H1 (cell line): Measurements from ENCODE around the gene MEX3B. TPM values are rescaled to one million over a fixed set of nuclear protein-coding genes. Genes with fewer than 3 reads are reported as not detected.

ENCODE experiments used
- CTCF ChIA-PET: fragments of 300-600 bp; sonication (Branson Sonifier 250); formaldehyde crosslinking; loops from one replicate; lab custom pipeline; 2021; ENCODE audit not compliant: partially characterized antibody; lab: Charles Lee
- POLR2A ChIA-PET: fragments of 300-600 bp; sonication (Branson Sonifier 250); formaldehyde crosslinking; loops from one replicate; lab custom pipeline; 2021; ENCODE audit warnings: inconsistent platforms; ENCODE audit not compliant: partially characterized antibody; lab: Charles Lee
- DNase-seq, 2 experiments: peaks; one replicate each; pipeline versions ENCODE4 v3.0.0 to v3.0.0-alpha.2; 2010 to 2022; ENCODE audit warnings: low spot score in 2 of 2, low read depth in 1 of 2, mixed read lengths in 1 of 2
- FAIRE-seq: peaks from 2 replicates; lab custom pipeline; 2011; peaks lifted over from hg19 to GRCh38; lab: Jason Lieb, UNC
- H2AFZ ChIP-seq: 2 replicates; pipeline ENCODE4 v1.8.1; 2012; ENCODE audit warnings: low read length, inconsistent platforms
- H2AK5ac ChIP-seq: 2 replicates; pipeline ENCODE4 v1.6.1; 2013; ENCODE audit warnings: low read depth, low read length
- H2BK120ac ChIP-seq: replicated peaks from 2 replicates; pipeline ENCODE3; 2013; ENCODE audit warnings: low read depth, low read length, inconsistent platforms
- H2BK12ac ChIP-seq: 2 replicates; pipeline ENCODE4 v1.6.1; 2013; ENCODE audit warnings: low read depth, low read length
- H2BK15ac ChIP-seq: 2 replicates; pipeline ENCODE4 v1.6.1; 2013; ENCODE audit warnings: low read length
- H2BK20ac ChIP-seq: 2 replicates; pipeline ENCODE4 v1.6.1; 2013; ENCODE audit warnings: low read length
- H2BK5ac ChIP-seq: 2 replicates; pipeline ENCODE4 v1.6.1; 2013; ENCODE audit warnings: low read depth, low read length
- H3K14ac ChIP-seq: 2 replicates; pipeline ENCODE4 v1.6.1; 2013; ENCODE audit warnings: inconsistent platforms; ENCODE audit not compliant: insufficient read length
- H3K18ac ChIP-seq: 2 replicates; pipeline ENCODE4 v1.6.1; 2013; ENCODE audit warnings: low read length; ENCODE audit errors: extremely low read depth
- H3K23ac ChIP-seq: 2 replicates; pipeline ENCODE4 v1.6.1; 2013; ENCODE audit warnings: inconsistent platforms; ENCODE audit not compliant: insufficient read length
- H3K23me2 ChIP-seq: 2 replicates; pipeline ENCODE4 v1.6.1; 2013; ENCODE audit warnings: low read depth, low read length
- H3K27ac ChIP-seq: 2 replicates; pipeline ENCODE4 v1.6.1; 2011; ENCODE audit warnings: low read depth, low read length, inconsistent platforms
- H3K27me3 ChIP-seq, 4 experiments: replicated peaks in 1 of 4; 1 replicate in 1 of 4; 2 replicates in 3 of 4; pipeline versions ENCODE4 v1.6.1 to v1.8.1; 2011 to 2013; ENCODE audit warnings: low read length in 3 of 4, mild to moderate bottlenecking in 3 of 4, inconsistent platforms in 2 of 4, mixed read lengths in 2 of 4, moderate library complexity in 1 of 4; ENCODE audit not compliant: control insufficient read depth in 3 of 4, insufficient read depth in 3 of 4; ENCODE audit errors: extremely low read depth in 1 of 4
- H3K36me3 ChIP-seq, 4 experiments: 2 replicates each; pipeline versions ENCODE4 v1.6.1 to v1.8.1; 2011 to 2013; ENCODE audit warnings: mild to moderate bottlenecking in 4 of 4, low read length in 3 of 4, moderate library complexity in 2 of 4, control low read depth in 1 of 4, inconsistent platforms in 1 of 4; ENCODE audit not compliant: insufficient read depth in 4 of 4, control insufficient read depth in 2 of 4
- H3K4ac ChIP-seq: replicated peaks from 2 replicates; pipeline ENCODE3; 2013; ENCODE audit warnings: low read length, low read depth, mixed read lengths, inconsistent platforms; ENCODE audit not compliant: insufficient read length
- H3K4me1 ChIP-seq, 4 experiments: replicated peaks in 1 of 4; 1 replicate in 1 of 4; 2 replicates in 3 of 4; pipeline versions ENCODE4 v1.6.1 to v1.8.1; 2011 to 2013; ENCODE audit warnings: low read length in 3 of 4, inconsistent platforms in 2 of 4, mixed read lengths in 1 of 4; ENCODE audit not compliant: insufficient read depth in 4 of 4, control insufficient read depth in 3 of 4
- H3K4me2 ChIP-seq, 2 experiments: 2 replicates each; pipeline versions ENCODE4 v1.6.1 to v1.8.1; 2011 to 2013; ENCODE audit warnings: low read depth in 2 of 2, low read length in 2 of 2, control low read depth in 1 of 2, inconsistent platforms in 1 of 2, mild to moderate bottlenecking in 1 of 2; ENCODE audit not compliant: insufficient read depth in 1 of 2
- H3K4me3 ChIP-seq, 4 experiments: fragments of 200-600, 300-600 bp in 1 of 4; sonication (generic), shearing (Covaris generic), sonication (Bioruptor Twin) in 1 of 4; 2 replicates each; pipeline versions ENCODE4 v1.5.1 to v1.8.1; 2011 to 2016; ENCODE audit warnings: low read length in 4 of 4, low read depth in 3 of 4, control low read depth in 2 of 4, inconsistent platforms in 2 of 4, mild to moderate bottlenecking in 2 of 4, mixed read lengths in 1 of 4, moderate library complexity in 1 of 4; ENCODE audit not compliant: insufficient read depth in 2 of 4; ENCODE audit errors: extremely low read depth in 1 of 4
- H3K56ac ChIP-seq: replicated peaks from 2 replicates; pipeline ENCODE3; 2013; ENCODE audit warnings: low read depth, mild to moderate bottlenecking, mixed read lengths, low read length, inconsistent platforms; ENCODE audit not compliant: insufficient read length
- H3K79me1 ChIP-seq: 2 replicates; pipeline ENCODE4 v1.6.1; 2013; ENCODE audit warnings: low read depth, low read length, control low read depth
- H3K79me2 ChIP-seq, 2 experiments: 2 replicates each; pipeline versions ENCODE4 v1.6.1 to v1.8.1; 2012 to 2013; ENCODE audit warnings: low read length in 2 of 2, mild to moderate bottlenecking in 2 of 2, inconsistent platforms in 1 of 2; ENCODE audit not compliant: insufficient read depth in 2 of 2, control insufficient read depth in 1 of 2
- H3K9ac ChIP-seq, 4 experiments: replicated peaks in 1 of 4; 1 replicate in 1 of 4; 2 replicates in 3 of 4; pipeline versions ENCODE4 v1.6.1 to v1.8.1; 2011 to 2013; ENCODE audit warnings: low read depth in 3 of 4, low read length in 3 of 4, control low read depth in 2 of 4, mild to moderate bottlenecking in 2 of 4, moderate library complexity in 2 of 4, inconsistent platforms in 1 of 4; ENCODE audit errors: extremely low read depth in 1 of 4
- H3K9me3 ChIP-seq, 2 experiments: 2 replicates each; pipeline versions ENCODE4 v1.6.1 to v1.8.1; 2012 to 2013; ENCODE audit warnings: mild to moderate bottlenecking in 2 of 2, moderate library complexity in 2 of 2, control low read depth in 1 of 2, inconsistent platforms in 1 of 2, low read depth in 1 of 2, low read length in 1 of 2, mixed read lengths in 1 of 2; ENCODE audit not compliant: insufficient read depth in 2 of 2
- H4K20me1 ChIP-seq, 2 experiments: replicated peaks in 1 of 2; 2 replicates each; pipeline versions ENCODE3 to v1.8.1; 2011 to 2013; ENCODE audit warnings: inconsistent platforms in 2 of 2, low read length in 2 of 2, mild to moderate bottlenecking in 1 of 2; ENCODE audit not compliant: insufficient read depth in 2 of 2, control insufficient read depth in 1 of 2
- H4K5ac ChIP-seq: 2 replicates; pipeline ENCODE4 v1.6.1; 2013; ENCODE audit warnings: low read length, low read depth, mixed read lengths, inconsistent platforms; ENCODE audit not compliant: insufficient read length
- H4K8ac ChIP-seq: 2 replicates; pipeline ENCODE4 v1.8.0; 2013; ENCODE audit warnings: mild to moderate bottlenecking, moderate library complexity, low read length, inconsistent platforms; ENCODE audit not compliant: insufficient read depth; ENCODE audit errors: extremely low read depth
- H4K91ac ChIP-seq: replicated peaks from 2 replicates; pipeline ENCODE3; 2013; ENCODE audit warnings: low read length, mixed read lengths, inconsistent platforms; ENCODE audit not compliant: insufficient read length
- BCL11A ChIP-seq, 2 experiments: IDR thresholded peaks; one replicate each; pipeline ENCODE4 v1.6.1; 2011; ENCODE audit warnings: low read depth in 2 of 2, low read length in 2 of 2, mild to moderate bottlenecking in 2 of 2
- CBX8 ChIP-seq: fragments of 300-800, 300-1000 bp; sonication (generic); IDR thresholded peaks from 2 replicates; pipeline ENCODE4 v1.7.1; 2016; ENCODE audit warnings: low read depth, low read length, borderline replicate concordance
- CEBPB ChIP-seq: IDR thresholded peaks from 2 replicates; pipeline ENCODE4 v1.6.1; 2012; ENCODE audit warnings: low read depth, low read length
- CREB1 ChIP-seq: IDR thresholded peaks from 2 replicates; pipeline ENCODE4 v1.6.1; 2012; ENCODE audit warnings: inconsistent platforms
- EZH2 ChIP-seq: fragments of 200-600 bp; sonication (generic); IDR thresholded peaks from 2 replicates; pipeline ENCODE4 v1.7.1; 2012; ENCODE audit warnings: low read depth, mild to moderate bottlenecking, moderate library complexity, low read length, inconsistent platforms; ENCODE audit not compliant: severe bottlenecking
- JUN ChIP-seq: IDR thresholded peaks from 2 replicates; pipeline ENCODE4 v1.6.1; 2011; ENCODE audit warnings: low read depth, mild to moderate bottlenecking, improper control_type of control experiment, low read length
- JUND ChIP-seq: IDR thresholded peaks from 2 replicates; pipeline ENCODE4 v1.6.1; 2011; ENCODE audit warnings: mild to moderate bottlenecking, improper control_type of control experiment, low read length
- KDM5A ChIP-seq: fragments of 200-600 bp; IDR thresholded peaks from 2 replicates; pipeline ENCODE4 v1.7.1; 2012; ENCODE audit warnings: mild to moderate bottlenecking, low read length, inconsistent platforms, mixed read lengths
- MAFK ChIP-seq: IDR thresholded peaks from 2 replicates; pipeline ENCODE4 v1.6.1; 2012; ENCODE audit warnings: low read depth, mild to moderate bottlenecking, improper control_type of control experiment, low read length
- POLR2A ChIP-seq, 2 experiments: IDR thresholded peaks; 1 replicate in 1 of 2; 2 replicates in 1 of 2; pipeline ENCODE4 v1.6.1; 2011; ENCODE audit warnings: low read depth in 2 of 2, low read length in 2 of 2, mild to moderate bottlenecking in 2 of 2; ENCODE audit errors: control extremely low read depth in 1 of 2
- RBBP5 ChIP-seq: IDR thresholded peaks from 2 replicates; pipeline ENCODE4 v1.7.1; 2012; ENCODE audit warnings: low read depth, mild to moderate bottlenecking, inconsistent platforms, low read length, moderate library complexity, borderline replicate concordance
- RFX5 ChIP-seq: IDR thresholded peaks from 2 replicates; pipeline ENCODE4 v1.6.1; 2011; ENCODE audit warnings: low read depth, low read length, improper control_type of control experiment, borderline replicate concordance
- RXRA ChIP-seq: IDR thresholded peaks from 2 replicates; pipeline ENCODE4 v1.6.1; 2011; ENCODE audit warnings: low read depth, mild to moderate bottlenecking, low read length, moderate library complexity; ENCODE audit not compliant: insufficient read depth
- TAF1 ChIP-seq: IDR thresholded peaks from 2 replicates; pipeline ENCODE4 v1.6.1; 2011; ENCODE audit warnings: mild to moderate bottlenecking, low read depth, low read length
- TBP ChIP-seq: IDR thresholded peaks from 2 replicates; pipeline ENCODE4 v1.6.1; 2011; ENCODE audit warnings: low read depth, low read length, improper control_type of control experiment
- TCF12 ChIP-seq: IDR thresholded peaks from 2 replicates; pipeline ENCODE4 v1.6.1; 2011; ENCODE audit warnings: low read depth, mild to moderate bottlenecking, low read length
- WGBS, 2 experiments: shearing (Covaris generic) in 1 of 2; methylation state at CpG; one replicate each; pipeline versions ENCODE4 v1.1.6 to v1.1.7; 2013 to 2015; ENCODE audit warnings: low lambda C conversion rate in 2 of 2, mixed read lengths in 2 of 2, inconsistent platforms in 1 of 2, low coverage in 1 of 2, missing lambda C conversion rate in 1 of 2; ENCODE audit not compliant: insufficient replicate concordance in 2 of 2, insufficient coverage in 1 of 2, insufficient read length in 1 of 2; ENCODE audit errors: extremely low coverage in 1 of 2, missing lambda C conversion rate in 1 of 2; 5-methylcytosine and 5-hydroxymethylcytosine counted together
- polyA plus RNA-seq, 7 experiments: library from polyadenylated mRNA; depleted of rRNA in 3 of 7; stranded (reverse) in 5 of 7; unstranded in 2 of 7; fragments of >200 nt in 5 of 7; fragments of 200-250 nt in 2 of 7; gene quantifications; 1 replicate in 5 of 7; 2 replicates in 1 of 7; 4 replicates in 1 of 7; pipeline versions ENCODE4 v1.2.1 to v1.2.3, GENCODE V29; 2011 to 2013; ENCODE audit warnings: missing spikeins in 2 of 7, mixed read lengths in 2 of 7
- total RNA-seq: library from RNA; stranded (reverse); fragmentation: NEBNext Ultra II Directional; extraction: Animal tissue kit (Norgen Biotek cat#: 25700); gene quantifications from 2 replicates; pipeline ENCODE4 v1.2.1, GENCODE V29; 2021

Gene MEX3B
- total and polyA plus RNA-seq, 2 of the 8 experiments (the other 6 are each of a cell fraction or from before 2014, with no cell fraction given), result 8.0 to 15.9 TPM

DNA sequence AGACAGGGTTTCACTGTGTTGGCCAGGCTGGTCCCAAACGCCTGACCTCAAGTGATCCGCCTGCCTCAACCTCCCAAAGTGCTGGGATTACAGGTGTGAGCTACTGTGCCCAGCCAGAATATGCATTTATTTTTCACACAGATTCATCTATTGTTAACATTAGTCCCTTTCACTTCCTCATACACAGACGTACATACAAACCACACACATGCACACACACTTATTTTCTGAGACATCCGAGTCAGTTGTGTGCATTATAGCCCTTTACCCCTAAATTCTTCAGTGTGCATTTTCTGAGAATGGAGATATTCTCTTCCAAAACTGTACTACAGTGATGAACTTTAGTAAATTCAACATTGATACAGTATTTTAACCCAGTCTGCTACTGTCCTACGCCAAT is 15.0 kb upstream of the MEX3B start:
- H3K36me3 ChIP-seq, result no peaks in the 10 kb centered on the region
- no peak overlapping the region for H3K27ac ChIP-seq
- H3K23me2 ChIP-seq, result peaks cover 16% of the 10 kb centered on the region; the same call in 1 of the 2 replicates
- WGBS, 2 experiments, result 91% methylated on average over 5 of the region's 5 CpGs; no CpG with 5 or more reads in 1 of the 2 experiments
- no peaks in the 10 kb centered on the region for H3K79me2 ChIP-seq
- DNase-seq (no peak), FAIRE-seq (no peak)
- no peak overlapping the region for H3K56ac ChIP-seq
- H4K20me1 ChIP-seq, result no peaks in the 10 kb centered on the region
- peaks cover 3 to 47% (median 36%) of the 10 kb centered on the region in 4 experiments for H3K27me3 ChIP-seq
- no peak overlapping the region for H2AK5ac ChIP-seq
- H3K4me2 ChIP-seq, result no peak overlapping the region
- no peak overlapping the region; the same call in 1 of the 2 replicates for H4K8ac ChIP-seq
- no peak overlapping the region for H2BK12ac ChIP-seq
- no peak overlapping the region for H2AFZ ChIP-seq
- POLR2A ChIA-PET, result interaction anchor here (1.0 kb wide), 1 partner anchor 13 kb away, joined by 3 read pairs; no protein-coding TSS in a partner anchor
- no peak overlapping the region for H4K91ac ChIP-seq
- CTCF ChIA-PET, result no interaction called here
- H2BK5ac ChIP-seq, result no peak overlapping the region
- no peak overlapping the region for H3K23ac ChIP-seq
- peaks cover 2 to 14% (median 12%) of the 10 kb centered on the region in 4 experiments; a peak in 6 of 7 replicates for H3K4me1 ChIP-seq
- no peaks in the 10 kb centered on the region for H3K9me3 ChIP-seq
- H3K79me1 ChIP-seq, result no peaks in the 10 kb centered on the region
- H3K4ac ChIP-seq, result no peak overlapping the region
- H4K5ac ChIP-seq, result no peak overlapping the region
- no peak overlapping the region for H3K9ac ChIP-seq
- no peak overlapping the region for H3K14ac ChIP-seq
- TF ChIP-seq CREB1, result no peak
- TF ChIP-seq BCL11A (IDR thresholded peaks at IDR 0.05; ENCODE audit: low read depth in 2 of 2, low read length in 2 of 2), result no peak
- TF ChIP-seq TAF1, result no peak
- no peak for TF ChIP-seq RFX5
- no peak for TF ChIP-seq RBBP5
- TF ChIP-seq KDM5A, result no peak
- TF ChIP-seq JUND, result no peak
- TF ChIP-seq MAFK, result no peak
- TF ChIP-seq CBX8, result no peak
- no peak for TF ChIP-seq EZH2
- TF ChIP-seq RXRA, result no peak
- no peak for TF ChIP-seq CEBPB
- TF ChIP-seq JUN, result no peak
- TF ChIP-seq TBP, result no peak
- TF ChIP-seq POLR2A (IDR thresholded peaks at IDR 0.05; ENCODE audit: control extremely low read depth in 1 of 2, low read depth in 2 of 2, low read length in 2 of 2), result no peak
- TF ChIP-seq TCF12, result no peak
- no peak overlapping the region for H2BK15ac ChIP-seq
- no peak overlapping the region for H2BK20ac ChIP-seq
- H3K18ac ChIP-seq, result no peak overlapping the region
- no peak overlapping the region for H2BK120ac ChIP-seq
- H3K4me3 ChIP-seq, result no peak overlapping the region
